ENCODE measurements around the gene SLC25A26.
A peak's percentile ranks its signal among the peaks of the same experiment; 100 is the strongest.

Gene SLC25A26

GRCh38 chr3:66372681-66373350 lies 152.0 kb downstream of the SLC25A26 start:
- no peak for DNase-seq (ENCODE audit: low read depth)

DNA sequence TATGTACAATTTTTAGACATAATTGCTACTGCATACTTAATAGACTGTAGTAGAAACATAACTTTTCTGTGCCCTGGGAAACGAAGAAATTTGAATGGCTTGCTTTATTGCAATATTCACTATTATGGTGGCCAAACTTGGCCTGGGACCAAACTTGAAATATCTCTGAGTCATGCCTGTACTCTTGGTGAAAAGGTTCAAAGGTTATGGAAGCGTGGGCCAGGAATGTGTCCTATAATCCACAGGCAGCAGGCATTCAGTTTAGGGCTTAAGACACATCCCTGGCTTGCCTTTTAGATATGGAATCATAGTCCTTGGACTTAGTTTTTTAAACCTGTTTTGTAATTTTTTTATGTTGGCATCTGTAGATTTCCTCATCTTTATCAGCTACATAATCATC lies 155.8 kb downstream of the SLC25A26 start:
- DNase-seq (ENCODE audit: low read depth) = peak; percentile 49

GRCh38 chr3:66377800-66378199 lies 157.0 kb downstream of the SLC25A26 start:
- DNase-seq (ENCODE audit: low read depth) = no peak

DNA sequence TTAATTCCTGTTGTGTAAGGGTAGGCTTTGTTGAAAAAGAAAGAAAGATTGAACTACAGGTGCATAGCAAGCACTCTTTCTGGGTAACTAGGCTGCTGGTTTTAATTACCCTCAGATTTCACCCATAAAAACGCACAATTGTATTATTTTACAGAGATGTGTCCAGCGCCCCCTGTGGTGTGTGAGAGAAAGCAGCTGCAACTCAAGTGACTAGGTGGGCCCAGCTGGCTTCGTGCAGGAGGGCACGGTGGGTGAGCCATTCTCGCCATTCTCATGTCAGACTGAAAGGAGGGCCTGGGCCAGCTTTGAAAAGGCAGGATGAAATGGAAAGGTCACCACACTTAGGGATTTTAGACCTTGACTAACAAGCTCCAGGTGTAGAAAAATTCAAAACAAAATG lies 157.5 kb downstream of the SLC25A26 start:
- no peak for DNase-seq (ENCODE audit: low read depth)

GRCh38 chr3:66379565-66379964 lies 158.8 kb downstream of the SLC25A26 start:
- DNase-seq (ENCODE audit: low read depth) = no peak

DNA sequence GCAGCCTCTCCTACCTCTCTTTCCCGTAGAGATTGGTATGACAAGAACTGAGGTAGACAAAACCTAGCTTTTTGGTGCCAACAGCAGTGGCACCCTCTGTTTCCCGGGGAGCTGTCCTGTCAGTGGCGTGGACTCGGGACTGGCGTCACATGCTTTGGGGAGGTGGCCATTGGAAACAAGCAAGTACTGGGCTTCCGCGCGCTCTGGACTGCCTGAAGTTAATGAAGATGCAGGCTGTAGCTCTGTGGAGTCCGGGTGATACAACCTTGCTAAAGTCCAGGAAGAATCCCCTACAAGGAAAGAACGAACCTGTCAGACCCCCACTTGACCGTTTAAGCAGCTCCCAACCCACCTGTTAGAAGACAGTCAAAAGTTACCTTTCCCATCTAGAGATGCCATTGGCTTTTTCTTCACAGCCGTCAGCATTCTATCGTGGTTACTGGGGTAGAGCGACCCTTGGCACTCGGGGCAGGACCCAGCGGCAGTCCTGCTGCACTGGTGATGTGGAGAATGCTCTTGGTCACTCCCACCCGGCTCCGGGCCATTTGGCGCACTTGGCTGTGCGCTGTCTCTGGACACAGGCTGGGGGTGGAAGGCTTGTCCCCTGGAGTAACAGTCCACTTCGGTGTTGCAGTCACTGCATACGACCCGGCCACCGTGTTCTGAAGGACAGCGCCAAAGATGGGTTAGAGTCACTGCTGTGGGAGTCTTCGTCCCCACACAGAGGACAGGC lies 159.6 kb downstream of the SLC25A26 start:
- no peak for DNase-seq (ENCODE audit: low read depth)

DNA sequence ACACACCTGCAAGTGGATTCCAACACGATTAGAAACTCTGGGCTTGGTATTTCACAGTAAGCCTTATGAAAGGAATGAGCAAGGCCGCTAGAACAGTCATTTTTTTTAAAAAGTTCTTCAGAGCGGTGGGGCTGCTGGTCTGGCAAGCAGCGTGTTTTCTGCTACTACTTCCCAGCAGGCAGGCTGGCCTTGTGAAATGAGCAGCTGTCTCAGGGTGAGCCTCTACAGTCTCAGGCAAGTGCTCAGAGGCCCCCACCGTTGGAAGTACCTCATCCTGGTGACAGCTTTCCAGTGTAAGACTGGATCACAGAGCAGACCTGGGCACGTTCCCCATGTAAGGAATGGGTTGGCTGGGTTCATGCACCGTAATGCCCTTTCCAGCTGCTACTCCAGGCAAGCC lies 160.8 kb downstream of the SLC25A26 start:
- DNase-seq (ENCODE audit: low read depth) = no peak

- DNase-seq (ENCODE audit: low read depth) = no peak
These were observed 161.3 kb downstream of the SLC25A26 start for GRCh38 chr3:66382142-66382541.

- DNase-seq (ENCODE audit: low read depth) = no peak
These were observed 162.2 kb downstream of the SLC25A26 start for GRCh38 chr3:66383023-66383422.

- no peak for DNase-seq (ENCODE audit: low read depth)
These were observed 163.4 kb downstream of the SLC25A26 start for GRCh38 chr3:66383998-66384745.

DNA sequence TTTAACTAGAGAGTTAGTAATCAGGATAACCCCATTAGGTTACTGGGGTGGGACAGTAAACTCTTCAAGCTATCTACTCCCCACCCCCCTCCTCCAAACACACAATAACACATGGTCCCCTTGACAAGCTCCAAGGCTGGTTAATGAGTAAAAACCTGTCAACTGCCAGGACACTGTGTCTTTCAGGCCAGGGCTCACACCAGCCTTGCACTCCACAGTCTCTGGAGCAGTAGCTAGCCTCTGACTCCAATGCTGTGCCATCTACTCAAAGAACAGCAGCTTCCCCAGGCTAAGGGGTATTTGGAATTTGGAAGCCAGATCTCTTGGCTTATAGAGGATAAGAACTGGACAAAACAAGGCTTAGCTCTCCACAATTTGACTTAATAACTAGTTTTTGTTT lies 164.3 kb downstream of the SLC25A26 start:
- DNase-seq (ENCODE audit: low read depth) = no peak

DNA sequence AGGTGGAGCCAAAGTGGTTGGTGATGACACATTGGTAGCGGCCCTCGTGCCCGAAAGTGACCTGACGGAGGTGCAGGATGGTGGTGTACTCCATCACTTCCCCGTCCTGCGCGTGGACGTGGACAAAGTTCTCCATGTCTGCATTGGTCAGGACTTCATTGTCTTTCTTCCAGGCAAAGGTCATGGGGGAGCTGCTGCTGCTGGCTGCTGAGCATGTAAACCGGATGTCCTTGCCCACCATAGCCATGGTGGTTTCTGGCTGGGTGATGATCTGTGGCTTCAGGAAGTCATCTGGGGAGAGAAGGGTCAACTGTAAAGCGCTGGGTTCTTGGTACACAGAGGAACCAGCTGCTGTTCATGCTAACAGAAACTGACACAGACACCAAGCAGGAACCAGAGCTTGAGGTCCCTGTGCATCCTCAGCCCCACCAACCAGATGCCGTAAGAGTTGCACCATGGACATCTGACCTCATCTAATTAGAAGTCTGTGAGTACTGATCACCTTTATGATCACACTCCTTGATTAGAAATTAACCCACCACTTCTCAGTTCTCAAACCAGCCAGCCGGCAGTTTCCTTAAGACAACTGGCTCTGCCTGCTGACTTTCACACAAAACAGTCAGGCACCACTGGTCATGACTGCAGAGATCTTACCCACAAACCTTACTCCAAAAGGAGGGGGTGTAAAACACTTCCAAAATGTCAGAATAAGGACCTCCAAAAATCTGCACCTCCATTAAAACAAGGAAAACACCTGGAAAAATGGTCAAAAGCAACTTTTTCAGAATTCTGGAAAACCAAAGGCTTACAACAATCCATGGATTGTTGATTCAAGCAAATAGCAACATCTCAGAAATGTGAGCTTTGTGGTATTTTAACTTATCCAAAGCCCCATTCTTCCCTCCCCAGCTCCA lies 165.5 kb downstream of the SLC25A26 start:
- no peak for DNase-seq (ENCODE audit: low read depth)

- DNase-seq (ENCODE audit: low read depth) = peak; percentile 35
These were observed 166.3 kb downstream of the SLC25A26 start for GRCh38 chr3:66386925-66387650.

DNA sequence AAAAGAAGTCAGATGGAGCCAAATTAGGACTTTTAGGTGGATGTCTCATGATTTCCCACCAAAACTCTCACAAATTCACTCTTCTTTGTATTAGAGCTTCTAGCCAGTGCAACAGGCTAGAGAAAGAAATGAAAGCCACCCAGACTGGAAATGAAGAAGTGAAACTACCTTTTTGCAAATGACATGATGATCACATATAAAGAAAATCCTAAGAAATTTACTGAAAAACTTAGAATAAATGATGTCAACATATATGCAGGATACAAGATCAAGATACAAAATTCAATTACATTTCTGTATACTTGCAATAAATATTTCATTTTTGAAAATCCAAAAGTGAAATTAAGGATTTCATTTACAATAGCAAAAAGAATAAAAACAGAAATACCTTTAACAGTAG lies 169.2 kb downstream of the SLC25A26 start:
- no peak for DNase-seq (ENCODE audit: low read depth)

GRCh38 chr3:66392512-66392911 lies 171.7 kb downstream of the SLC25A26 start:
- no peak for DNase-seq (ENCODE audit: low read depth)

DNA sequence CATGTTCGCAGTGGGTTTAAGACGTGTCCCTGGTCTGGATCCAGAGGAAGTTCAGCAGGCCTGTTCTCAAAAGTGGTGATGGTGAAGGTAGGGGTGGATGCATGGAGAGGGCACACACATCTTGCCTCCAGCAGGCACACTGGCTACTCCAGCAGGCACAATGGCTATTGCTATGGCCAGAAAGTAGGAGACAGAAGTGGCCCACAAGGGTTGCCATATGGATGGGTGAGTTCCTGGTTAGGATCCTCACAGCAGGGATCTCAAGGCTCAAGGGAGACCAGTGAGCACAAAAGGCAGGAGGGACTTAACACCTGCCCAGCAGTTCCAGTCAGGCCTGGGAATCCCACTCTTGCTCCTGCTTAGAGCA lies 172.1 kb downstream of the SLC25A26 start:
- no peak for DNase-seq (ENCODE audit: low read depth)

DNA sequence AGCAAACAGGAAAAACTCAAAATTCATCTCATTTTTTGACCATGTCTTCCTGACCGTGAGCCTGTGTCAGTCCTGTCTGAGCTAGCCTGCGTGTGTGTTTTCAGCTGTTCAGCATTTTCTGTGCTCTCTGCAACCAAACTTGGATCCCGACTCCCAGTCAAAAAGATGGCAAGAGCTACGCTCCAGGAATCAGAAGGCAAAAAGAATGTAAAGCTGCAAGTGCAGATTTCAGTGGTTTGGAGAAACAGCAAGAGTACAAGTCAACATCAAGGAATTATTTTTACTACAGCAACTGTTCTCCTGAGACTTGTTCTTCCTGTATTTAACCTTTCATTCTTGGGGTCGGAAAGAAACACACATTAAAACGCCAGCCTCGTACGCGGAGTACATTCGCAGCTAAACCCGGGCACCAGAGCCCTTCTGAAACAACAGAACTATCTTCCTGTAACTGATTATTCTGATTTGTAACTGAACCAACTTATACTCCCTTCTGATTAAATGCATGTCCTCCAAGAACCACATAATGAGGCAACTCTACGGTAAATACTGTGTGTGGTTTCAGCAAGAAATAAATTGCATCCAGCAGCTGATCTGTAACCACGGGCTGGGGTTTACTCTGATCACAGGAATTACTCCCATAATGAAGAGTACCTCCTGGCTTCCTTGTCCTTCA lies 172.7 kb downstream of the SLC25A26 start:
- peak; percentile 87 for DNase-seq (ENCODE audit: low read depth)

- DNase-seq (ENCODE audit: low read depth) = no peak
These were observed 173.4 kb downstream of the SLC25A26 start for GRCh38 chr3:66394019-66394752.

- DNase-seq (ENCODE audit: low read depth) = peak; percentile 77
These were observed 174.0 kb downstream of the SLC25A26 start for GRCh38 chr3:66394753-66395249.

- no peak for DNase-seq (ENCODE audit: low read depth)
These were observed 174.8 kb downstream of the SLC25A26 start for GRCh38 chr3:66395635-66396034.
